Anterior cingulate cortex (tissue), 58 donors: ENCODE data around the gene TET2.

Source experiments
- DNase-seq, 58 donors: peaks; one replicate each; lab custom pipeline; 2025; lab: John Stamatoyannopoulos, UW

The TET2 gene

GRCh38 chr4:105179539-105180401 lies 33.1 kb downstream of the TET2 start:
- DNase-seq = no peak

DNA sequence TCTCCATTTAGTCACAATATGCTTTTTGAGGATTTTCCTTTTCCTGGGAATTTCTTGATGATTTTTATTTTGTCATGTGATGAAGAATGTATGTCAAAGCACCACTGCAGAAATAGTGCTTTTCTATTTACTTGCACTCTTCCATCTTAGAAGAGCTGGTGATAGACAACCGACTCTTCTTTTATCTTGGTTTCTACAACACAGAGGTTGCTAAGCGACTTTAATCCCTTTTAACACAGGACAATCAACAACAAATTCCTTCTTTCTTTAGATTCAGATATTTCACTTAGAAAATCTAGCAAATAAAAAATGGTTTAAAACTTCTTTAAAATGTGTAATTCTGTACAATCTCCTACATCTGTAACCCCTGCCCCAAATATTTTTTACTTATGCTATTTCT lies 34.6 kb downstream of the TET2 start:
- DNase-seq = no peak

DNA sequence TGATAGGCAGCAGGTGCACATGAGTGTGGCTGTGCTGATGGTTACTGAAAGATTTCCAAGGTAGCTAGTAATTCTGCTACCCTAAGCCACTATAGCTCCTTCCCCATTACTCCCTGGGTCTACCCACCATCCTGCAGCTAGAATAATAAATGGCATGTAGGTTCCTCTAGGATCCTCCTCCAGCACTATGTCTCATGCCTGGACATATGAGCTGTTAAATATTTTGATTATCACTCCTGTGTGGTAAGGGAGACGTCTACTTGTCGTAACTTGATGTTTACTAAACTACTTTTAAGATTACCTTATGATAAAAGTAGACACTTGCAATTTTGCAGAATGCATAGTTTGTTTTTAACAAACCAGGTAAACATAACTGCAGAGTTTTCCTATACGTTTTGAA lies 35.5 kb downstream of the TET2 start:
- no peak for DNase-seq

GRCh38 chr4:105184316-105184980 lies 37.8 kb downstream of the TET2 start:
- no peak for DNase-seq

DNA sequence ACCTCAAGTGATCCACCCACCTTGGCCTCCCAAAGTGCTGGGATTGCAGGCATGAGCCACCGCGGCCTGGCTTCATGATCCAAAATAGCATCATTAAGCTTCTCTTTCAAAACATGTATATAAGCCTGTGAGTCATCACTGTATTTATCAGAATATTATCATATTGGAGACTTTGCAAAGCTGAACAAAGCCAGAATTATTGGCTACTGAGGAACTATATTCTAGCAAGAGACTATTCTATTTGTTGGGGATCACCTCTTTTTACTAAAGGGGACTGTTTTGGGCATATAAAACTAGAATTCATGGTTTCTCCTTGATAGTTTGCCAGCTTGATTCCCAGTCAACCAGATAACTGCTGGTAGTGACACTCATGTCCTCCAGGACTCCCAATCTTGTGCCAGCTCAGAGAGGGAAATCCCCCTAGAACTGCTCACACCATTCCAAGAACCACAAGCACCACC lies 40.1 kb downstream of the TET2 start:
- peak in 1 of 58 donors; percentile 1 for DNase-seq

- DNase-seq = no peak
Measured at GRCh38 chr4:105189855-105190650, 43.4 kb downstream of the TET2 start.

DNA sequence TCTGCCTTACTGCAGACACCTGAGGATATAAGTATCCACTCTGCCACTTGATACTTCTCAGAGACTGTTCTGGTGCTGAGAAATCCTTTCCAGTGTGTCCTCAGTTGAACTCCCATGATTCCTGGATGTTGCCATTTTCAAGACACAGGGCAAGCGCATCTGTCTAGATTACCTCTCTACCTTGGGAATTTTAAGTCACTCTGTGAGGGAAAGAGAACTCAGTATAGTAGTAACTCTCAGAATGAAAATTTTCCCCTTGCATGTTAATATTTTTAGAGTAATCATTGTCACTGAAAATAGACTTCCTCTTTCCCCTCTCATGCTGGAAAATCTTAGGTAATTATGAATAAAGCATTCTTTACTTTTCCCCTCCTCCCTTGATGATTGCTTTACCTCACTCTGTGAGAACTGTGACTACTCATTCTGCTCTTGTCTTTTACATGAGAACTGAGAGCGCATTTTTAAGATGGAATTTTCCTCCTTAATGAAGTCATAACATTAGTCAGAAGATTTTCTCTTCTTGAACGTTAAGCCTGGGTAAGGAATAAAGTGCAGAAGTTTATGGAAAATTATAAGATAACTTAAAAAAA lies 45.0 kb downstream of the TET2 start:
- no peak for DNase-seq

DNA sequence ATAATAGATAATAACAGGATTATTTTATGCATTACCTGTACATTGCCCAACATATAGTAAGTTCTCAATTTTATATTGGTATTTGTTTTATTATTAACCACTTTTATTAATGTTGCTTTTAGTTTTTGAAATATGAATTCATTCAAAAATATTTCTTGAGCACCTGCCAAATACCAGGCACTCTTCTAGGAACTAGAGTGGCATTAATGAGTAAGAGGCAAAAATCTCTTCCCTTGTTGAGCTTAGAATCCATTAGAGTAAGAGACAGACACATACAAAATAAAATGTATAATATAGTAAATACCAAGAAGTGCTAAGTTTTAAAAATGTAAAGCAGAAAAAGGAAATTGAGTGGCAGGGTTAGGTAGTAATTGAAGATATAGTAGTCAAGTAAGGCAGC lies 45.8 kb downstream of the TET2 start:
- no peak for DNase-seq

GRCh38 chr4:105192910-105193309 lies 46.2 kb downstream of the TET2 start:
- no peak for DNase-seq

DNA sequence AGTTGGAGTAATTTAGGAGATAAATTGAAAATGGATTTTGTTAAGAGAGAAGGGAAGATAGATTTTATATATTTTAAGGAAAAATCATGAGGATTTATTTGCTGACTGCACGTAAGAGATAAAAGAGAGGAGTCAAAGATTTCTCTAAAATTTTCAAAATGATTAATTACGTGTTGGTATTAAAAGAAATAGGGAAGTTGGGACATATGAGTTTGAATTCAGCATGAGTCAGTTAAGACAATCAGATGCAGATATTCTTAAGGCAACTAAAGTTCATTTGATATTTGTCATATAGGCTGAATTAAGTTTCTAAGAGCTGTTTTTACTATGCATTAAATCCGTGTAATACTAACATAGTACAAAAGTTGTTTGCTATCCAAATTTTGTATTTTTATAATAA lies 46.9 kb downstream of the TET2 start:
- DNase-seq = no peak

DNA sequence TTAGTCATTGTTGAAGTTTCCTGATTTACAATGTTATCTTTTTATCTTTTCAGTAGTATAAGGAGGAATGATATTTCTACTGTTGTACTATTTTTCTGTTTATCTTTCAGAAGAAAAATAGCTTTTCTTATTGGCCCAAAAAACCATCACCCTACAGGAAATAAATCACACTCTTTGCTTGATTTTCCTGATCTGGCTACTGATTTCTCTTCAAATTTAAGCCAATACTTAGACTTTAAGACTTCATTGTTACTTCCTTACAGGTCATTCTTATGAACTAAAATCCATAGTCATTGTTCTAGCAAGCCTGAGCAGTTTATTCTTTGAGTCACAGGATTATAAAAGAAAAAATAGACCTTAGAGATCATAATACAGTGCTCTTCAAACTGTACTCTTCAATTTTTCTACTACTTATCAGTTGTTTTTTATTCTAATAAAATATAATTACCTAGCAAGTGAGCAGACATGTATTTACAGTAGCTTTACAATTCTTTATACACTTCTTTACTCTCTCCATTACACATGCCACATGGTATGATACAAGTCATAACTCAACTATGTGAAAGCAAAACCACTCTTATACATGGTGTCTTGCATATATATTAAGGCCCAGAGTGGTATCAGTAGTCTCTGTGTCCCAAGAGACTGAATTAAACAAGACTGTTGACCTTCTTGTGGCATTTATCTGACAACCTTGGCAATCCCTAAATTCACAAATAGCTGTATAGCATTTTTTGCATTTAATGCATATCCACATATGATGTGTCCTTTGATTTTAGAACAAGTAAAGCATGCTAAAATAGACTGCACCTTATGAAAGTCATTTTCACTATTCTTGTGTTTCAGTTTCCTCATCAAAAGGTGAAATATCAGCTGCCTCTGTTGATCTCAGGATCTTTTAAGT lies 47.9 kb downstream of the TET2 start:
- DNase-seq = no peak

DNA sequence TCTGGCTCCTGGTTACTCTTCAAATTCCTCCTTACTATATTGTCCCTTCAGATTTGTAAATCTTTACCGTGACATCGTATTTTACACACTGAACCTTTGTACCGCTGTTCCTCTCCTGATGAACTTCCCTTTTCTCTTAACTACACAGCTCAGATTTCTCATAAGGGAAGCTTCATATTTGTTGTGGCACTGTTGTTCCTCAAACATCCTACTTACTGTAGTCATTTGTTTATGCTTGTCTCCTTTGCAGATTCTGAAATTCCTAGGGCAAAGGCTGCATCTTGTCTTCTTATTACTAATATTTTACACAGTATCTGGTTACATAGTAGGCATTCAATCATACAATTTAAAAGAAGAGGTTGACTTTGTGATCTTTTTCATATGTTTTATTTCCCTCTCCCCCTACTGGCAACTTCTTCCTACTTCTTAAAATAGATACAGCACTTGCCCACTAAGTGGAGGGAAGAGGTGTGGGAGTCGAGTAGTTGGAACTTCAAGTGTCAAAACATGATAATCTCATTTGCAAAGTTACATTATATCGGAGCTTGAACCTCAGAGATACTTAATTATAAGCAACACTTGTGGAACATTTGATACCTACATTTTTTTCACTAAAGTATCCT lies 50.0 kb downstream of the TET2 start:
- no peak for DNase-seq

GRCh38 chr4:105197777-105198176 lies 51.1 kb downstream of the TET2 start:
- DNase-seq = no peak

GRCh38 chr4:105198541-105198940 lies 51.9 kb downstream of the TET2 start:
- DNase-seq = no peak

- no peak for DNase-seq
Measured at GRCh38 chr4:105206214-105206613, 59.5 kb downstream of the TET2 start.

DNA sequence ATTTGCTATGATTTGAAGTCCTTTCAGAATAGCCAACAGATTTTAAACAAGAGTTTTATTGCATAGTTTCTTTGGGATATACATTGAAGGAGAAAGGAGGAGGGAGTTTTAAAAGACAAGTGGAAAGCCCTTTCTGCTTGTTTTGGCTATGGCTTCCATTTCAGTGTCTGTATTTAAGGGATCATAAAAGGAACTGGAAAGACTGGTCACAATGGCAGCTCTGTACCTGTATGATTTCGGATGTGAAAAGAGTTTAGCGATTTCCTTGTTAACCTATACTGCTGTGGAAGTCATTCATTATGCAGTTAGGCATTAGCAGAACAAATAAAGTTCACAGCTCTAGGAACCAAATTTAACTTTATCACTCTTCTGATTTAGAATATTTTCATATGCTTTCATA lies 60.7 kb downstream of the TET2 start:
- no peak for DNase-seq

- no peak for DNase-seq
Measured at GRCh38 chr4:105208561-105208960, 61.9 kb downstream of the TET2 start.

DNA sequence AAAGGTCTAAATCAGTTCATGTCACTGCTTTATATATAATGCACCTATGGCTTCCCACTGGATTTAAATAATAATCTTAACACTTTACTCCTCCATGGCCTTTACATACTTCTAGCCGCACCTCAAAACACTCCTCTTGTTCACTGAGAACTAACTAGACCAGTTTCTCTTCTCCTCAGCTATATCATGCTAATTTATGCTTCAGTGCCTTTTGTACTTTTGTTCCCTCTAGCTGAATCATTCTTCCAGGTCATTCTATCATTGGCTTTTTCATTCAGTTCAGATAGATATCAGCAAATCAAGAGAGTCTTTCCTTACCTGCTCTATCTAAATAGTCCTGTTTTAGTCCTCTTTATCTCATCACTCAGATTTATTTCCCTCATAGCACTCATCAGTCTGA lies 64.2 kb downstream of the TET2 start:
- DNase-seq = no peak

DNA sequence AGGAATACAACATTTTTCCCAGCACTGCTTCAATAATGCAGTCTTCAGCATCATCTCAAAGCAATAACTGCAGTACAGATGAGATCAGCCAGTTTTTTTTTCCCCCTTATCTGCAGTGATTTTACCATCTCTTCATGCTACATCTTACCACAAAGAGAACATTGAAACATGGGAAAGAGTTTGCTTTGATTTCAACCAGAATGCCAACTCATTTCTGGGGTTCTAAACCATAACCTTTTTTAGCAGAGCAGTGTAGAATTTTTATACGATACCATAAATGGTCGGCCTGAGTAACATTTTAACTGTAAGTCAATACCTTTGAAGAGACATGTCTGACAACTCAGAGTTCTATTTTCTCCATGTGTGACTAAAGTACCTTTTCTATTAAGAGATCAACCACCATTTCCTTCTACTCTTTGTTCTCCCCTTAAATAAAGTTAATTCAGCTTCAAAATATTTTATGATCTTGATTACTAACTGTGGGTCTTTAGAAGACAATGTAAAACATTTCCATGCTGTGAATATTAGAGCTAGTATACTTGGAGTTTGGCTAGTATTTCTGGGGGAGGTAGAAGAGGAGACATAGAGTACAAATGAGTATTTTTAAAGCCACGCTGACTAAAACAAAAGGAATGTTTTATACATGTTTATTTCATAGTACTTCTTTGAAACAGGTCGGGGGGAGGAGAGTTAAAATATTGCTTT lies 69.1 kb downstream of the TET2 start:
- DNase-seq = no peak
